Stimulated activated naive CD8-positive, alpha-beta T cell treated with anti-CD3 and anti-CD28 coated beads, Interleukin-15, Interleukin-2, amounts not matched to agents 100 ng/mL and 50 ng/mL, for 24 hours (primary cell): ENCODE measurements around the gene OR4D1.

Source experiments
- H3K27ac Mint-ChIP-seq: one replicate; pipeline ENCODE4 v1.8.0; 2021; ENCODE audit warnings: mild to moderate bottlenecking, mixed read lengths
- H3K27me3 Mint-ChIP-seq: one replicate; pipeline ENCODE4 v1.8.0; 2021; ENCODE audit warnings: mixed read lengths
- H3K36me3 Mint-ChIP-seq: one replicate; pipeline ENCODE4 v1.8.0; 2021; ENCODE audit warnings: low read depth, mixed read lengths
- H3K4me1 Mint-ChIP-seq: one replicate; pipeline ENCODE4 v1.8.0; 2021; ENCODE audit warnings: low read depth, mixed read lengths
- H3K4me3 Mint-ChIP-seq: one replicate; pipeline ENCODE4 v1.8.0; 2021; ENCODE audit warnings: mild to moderate bottlenecking, mixed read lengths
- H3K9me3 Mint-ChIP-seq: one replicate; pipeline ENCODE4 v1.8.0; 2021; ENCODE audit warnings: mixed read lengths

OR4D1 gene

GRCh38 chr17:58196610-58197009, 48.4 kb downstream of the OR4D1 start:
- no peaks in the 10 kb centered on the region for H3K9me3 Mint-ChIP-seq
- H3K27me3 Mint-ChIP-seq: peaks cover 10% of the 10 kb centered on the region
- H3K4me3 Mint-ChIP-seq: no peak overlapping the region
- no peak overlapping the region for H3K27ac Mint-ChIP-seq
- no peaks in the 10 kb centered on the region for H3K4me1 Mint-ChIP-seq
- no peaks in the 10 kb centered on the region for H3K36me3 Mint-ChIP-seq

DNA sequence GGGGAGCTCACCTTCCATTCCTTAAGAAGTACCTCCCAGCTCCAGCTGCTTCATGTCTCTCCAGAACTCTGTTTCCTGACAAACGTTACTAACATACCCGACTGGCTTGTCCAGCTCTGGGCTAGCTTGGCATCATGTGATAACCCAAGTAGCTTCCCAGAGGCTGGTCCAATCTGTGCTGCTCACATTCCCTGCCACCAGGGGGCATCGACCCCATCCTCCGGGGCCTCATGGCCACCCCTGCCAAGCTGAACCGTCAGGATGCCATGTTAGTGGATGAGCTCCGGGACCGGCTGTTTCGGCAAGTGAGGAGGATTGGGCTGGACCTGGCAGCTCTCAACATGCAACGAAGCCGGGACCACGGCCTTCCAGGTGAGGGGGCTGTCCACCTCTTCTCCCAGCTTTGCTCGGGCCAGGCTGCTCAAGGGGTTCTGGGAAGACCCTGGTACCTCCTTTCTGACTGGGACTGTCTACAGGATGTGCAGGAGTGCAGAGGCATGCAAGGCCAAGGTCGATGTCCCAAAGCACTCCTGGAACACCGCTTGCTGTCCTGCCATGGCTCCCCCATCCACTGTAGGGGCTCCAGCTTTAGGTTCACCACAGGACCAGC, 51.9 kb downstream of the OR4D1 start:
- no peaks in the 10 kb centered on the region for H3K36me3 Mint-ChIP-seq
- H3K9me3 Mint-ChIP-seq: no peaks in the 10 kb centered on the region
- no peak overlapping the region for H3K4me3 Mint-ChIP-seq
- H3K27me3 Mint-ChIP-seq: peaks cover 10% of the 10 kb centered on the region
- H3K4me1 Mint-ChIP-seq: no peaks in the 10 kb centered on the region
- H3K27ac Mint-ChIP-seq: no peak overlapping the region

DNA sequence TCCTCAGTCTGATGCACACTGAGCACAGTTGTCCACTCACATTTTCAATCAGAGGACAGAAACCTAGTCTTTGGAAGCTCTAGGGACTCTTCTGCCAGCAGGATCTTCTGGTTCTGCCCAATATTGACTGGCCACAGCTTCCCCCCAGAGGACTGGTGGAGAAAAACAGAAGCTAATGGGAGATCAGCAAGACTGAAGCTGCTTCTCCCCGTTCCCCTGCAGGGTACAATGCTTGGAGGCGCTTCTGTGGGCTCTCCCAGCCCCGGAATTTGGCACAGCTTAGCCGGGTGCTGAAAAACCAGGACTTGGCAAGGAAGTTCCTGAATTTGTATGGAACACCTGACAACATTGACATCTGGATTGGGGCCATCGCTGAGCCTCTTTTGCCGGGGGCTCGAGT, 54.7 kb downstream of the OR4D1 start:
- no peaks in the 10 kb centered on the region for H3K4me1 Mint-ChIP-seq
- H3K4me3 Mint-ChIP-seq: no peak overlapping the region

GRCh38 chr17:58204796-58205195, 56.6 kb downstream of the OR4D1 start:
- H3K36me3 Mint-ChIP-seq: peaks cover 9% of the 10 kb centered on the region
- H3K4me3 Mint-ChIP-seq: no peak overlapping the region
- no peaks in the 10 kb centered on the region for H3K4me1 Mint-ChIP-seq
- peaks cover 3% of the 10 kb centered on the region for H3K27me3 Mint-ChIP-seq
- no peaks in the 10 kb centered on the region for H3K9me3 Mint-ChIP-seq
- H3K27ac Mint-ChIP-seq: no peak overlapping the region

More for the DNA sequence above, 54.7 kb downstream of the OR4D1 start:
- Mint-ChIP-seq H3K9me3 (no peaks in the 10 kb centered on the region), H3K36me3 (no peaks in the 10 kb centered on the region), H3K27ac (no peak overlapping the region), H3K27me3 (peaks cover 10% of the 10 kb centered on the region)

DNA sequence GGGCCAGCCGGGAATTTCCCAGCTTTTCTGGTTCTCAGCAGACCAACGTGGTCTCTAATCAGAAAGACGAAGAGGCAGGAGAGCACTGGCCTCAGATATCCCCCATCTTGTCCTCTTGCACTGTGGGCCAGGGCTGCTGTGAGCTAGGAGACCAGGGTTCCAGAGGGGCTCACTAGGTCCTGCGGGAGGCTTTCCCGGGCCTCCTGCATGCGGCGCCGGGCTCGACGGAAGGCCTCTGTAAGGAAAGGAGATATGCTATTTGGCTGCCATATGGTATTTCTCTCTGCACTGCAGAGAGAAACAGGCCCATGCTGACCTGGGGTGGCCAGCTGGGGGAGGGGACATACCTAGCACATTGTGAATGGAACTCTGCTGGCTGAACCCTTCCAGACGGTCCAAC, 57.8 kb downstream of the OR4D1 start:
- no peaks in the 10 kb centered on the region for H3K9me3 Mint-ChIP-seq
- H3K27me3 Mint-ChIP-seq: no peaks in the 10 kb centered on the region
- peaks cover 18% of the 10 kb centered on the region for H3K36me3 Mint-ChIP-seq
- no peaks in the 10 kb centered on the region for H3K4me1 Mint-ChIP-seq
- H3K27ac Mint-ChIP-seq: no peak overlapping the region
- no peak overlapping the region for H3K4me3 Mint-ChIP-seq

DNA sequence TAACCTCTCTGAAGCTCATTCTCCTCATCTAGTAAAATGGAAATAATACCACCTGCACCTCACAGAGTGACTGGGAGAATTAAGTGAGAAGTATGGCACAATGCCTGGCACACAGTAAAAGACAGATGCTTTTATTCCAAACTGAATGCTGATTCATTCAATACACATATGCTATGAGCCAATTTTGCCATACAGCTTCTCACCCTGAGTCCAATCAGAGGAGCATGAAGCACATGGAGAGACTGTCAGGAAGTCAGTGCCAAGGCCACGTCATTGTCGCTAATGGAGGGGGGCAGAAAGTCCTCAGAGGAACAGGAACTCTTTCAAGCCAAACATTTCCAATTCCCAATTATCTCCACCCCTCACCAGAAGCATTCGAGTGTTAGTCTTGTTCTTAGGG, 59.3 kb downstream of the OR4D1 start:
- Mint-ChIP-seq H3K4me3 (no peak overlapping the region), H3K9me3 (no peaks in the 10 kb centered on the region), H3K27ac (no peak overlapping the region), H3K36me3 (peaks cover 28% of the 10 kb centered on the region), H3K27me3 (no peaks in the 10 kb centered on the region), H3K4me1 (no peaks in the 10 kb centered on the region)

DNA sequence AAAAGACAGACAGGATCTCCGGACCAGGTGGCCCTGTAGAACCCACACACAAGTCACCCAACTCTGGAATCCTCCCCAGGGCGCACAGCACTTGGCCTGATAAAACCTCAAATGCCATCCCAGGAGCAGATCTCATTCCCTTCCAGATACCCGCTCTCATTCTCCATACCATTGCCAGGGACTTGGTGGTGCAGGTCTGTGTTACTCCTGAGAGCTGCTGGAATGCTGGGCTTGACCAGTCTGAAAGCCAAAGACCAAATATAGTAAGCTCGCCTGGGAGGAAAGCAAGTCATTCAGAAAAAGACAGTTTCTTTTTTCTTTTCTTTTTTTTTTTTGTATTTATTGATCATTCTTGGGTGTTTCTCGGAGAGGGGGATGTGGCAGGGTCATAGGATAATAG, 60.2 kb downstream of the OR4D1 start:
- Mint-ChIP-seq H3K27me3 (no peaks in the 10 kb centered on the region), H3K4me3 (no peak overlapping the region), H3K4me1 (no peaks in the 10 kb centered on the region), H3K36me3 (peaks cover 34% of the 10 kb centered on the region), H3K27ac (no peak overlapping the region), H3K9me3 (no peaks in the 10 kb centered on the region)
